Activated T-cell treated with anti-CD3 and anti-CD28 coated beads, Interleukin-2, amount 50 U/mL, for 4 hours (primary cell): ENCODE data around the gene OSBPL8. TPM values are rescaled to one million over a fixed set of nuclear protein-coding genes. Genes with fewer than 3 reads are reported as not detected.

Experiments used
- ATAC-seq, 2 donors: fragments of 200-7000 bp; cut with Tn5 transposase; one replicate each; pipeline ENCODE4 v1.10.0; 2021
- DNase-seq: peaks from one replicate; pipeline ENCODE4 v3.0.0-alpha.2; 2020
- H3K27me3 Mint-ChIP-seq: one replicate; pipeline ENCODE4 v1.8.0; 2021; ENCODE audit warnings: low read depth, mixed read lengths
- H3K36me3 Mint-ChIP-seq: one replicate; pipeline ENCODE4 v1.8.0; 2022; ENCODE audit warnings: mixed read lengths; ENCODE audit not compliant: insufficient read depth
- H3K4me1 Mint-ChIP-seq: one replicate; pipeline ENCODE4 v1.8.0; 2021; ENCODE audit warnings: low read depth, mixed read lengths
- H3K4me3 Mint-ChIP-seq: one replicate; pipeline ENCODE4 v1.8.0; 2021; ENCODE audit warnings: mild to moderate bottlenecking, moderate library complexity, mixed read lengths
- H3K9me3 Mint-ChIP-seq: one replicate; pipeline ENCODE4 v1.8.0; 2021; ENCODE audit warnings: mixed read lengths
- total RNA-seq, 3 donors: library from RNA; stranded (reverse); gene quantifications; one replicate each; pipeline ENCODE4 v1.2.1, GENCODE V29; 2021

Gene OSBPL8
- total RNA-seq, 3 donors from 2014 or later, result 81.3 to 91.9 (median 87.3) TPM

GRCh38 chr12:76307083-76307482, 252.5 kb downstream of the OSBPL8 start:
- Mint-ChIP-seq H3K4me1 (no peaks in the 10 kb centered on the region), H3K27me3 (peaks cover 2% of the 10 kb centered on the region), H3K36me3 (no peaks in the 10 kb centered on the region), H3K4me3 (no peak overlapping the region), H3K9me3 (no peaks in the 10 kb centered on the region)
- ATAC-seq (no peak), DNase-seq (no peak)

GRCh38 chr12:76303989-76304460, 255.5 kb downstream of the OSBPL8 start:
- H3K4me1 Mint-ChIP-seq, result no peaks in the 10 kb centered on the region
- no peak overlapping the region for H3K4me3 Mint-ChIP-seq
- H3K9me3 Mint-ChIP-seq, result no peaks in the 10 kb centered on the region

DNA sequence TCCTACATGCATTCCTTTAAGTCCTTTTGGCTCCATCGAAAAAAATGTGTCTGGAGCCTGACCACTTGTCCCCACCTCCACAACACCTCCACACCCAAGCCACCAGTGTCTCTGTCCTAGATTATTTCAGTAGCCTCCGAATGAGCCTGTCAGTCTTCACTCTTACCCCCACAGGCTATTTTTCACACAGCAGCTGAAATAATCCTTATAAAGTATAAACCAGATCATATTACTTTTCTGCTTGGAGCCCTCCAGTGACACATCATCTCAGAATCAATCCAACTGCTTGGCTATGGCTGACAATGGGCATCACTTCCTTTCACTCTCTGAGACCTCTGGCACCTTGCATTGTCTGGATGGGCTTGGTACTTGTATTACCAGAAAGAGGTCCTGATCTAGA, 256.2 kb downstream of the OSBPL8 start:
- H3K27me3 Mint-ChIP-seq, result no peaks in the 10 kb centered on the region
- DNase-seq (no peak), ATAC-seq (no peak)
- no peaks in the 10 kb centered on the region for H3K36me3 Mint-ChIP-seq
- no peak overlapping the region for H3K4me3 Mint-ChIP-seq
- no peaks in the 10 kb centered on the region for H3K9me3 Mint-ChIP-seq
- H3K4me1 Mint-ChIP-seq, result no peaks in the 10 kb centered on the region

More at GRCh38 chr12:76303989-76304460, 255.5 kb downstream of the OSBPL8 start:
- DNase-seq (no peak), ATAC-seq (no peak)
- no peaks in the 10 kb centered on the region for H3K27me3 Mint-ChIP-seq
- no peaks in the 10 kb centered on the region for H3K36me3 Mint-ChIP-seq

Other genes with a start within 250 kb of the OSBPL8 start
- 1 to 10 TPM; 3.3 to 4.1 (median 3.9) TPM for gene BBS10, start 211.4 kb downstream of the OSBPL8 start, total RNA-seq
- 10 to 100 TPM; 20.5 to 28.1 (median 25.4) TPM for gene ZDHHC17, start 204.3 kb upstream of the OSBPL8 start, total RNA-seq